NCI-H1930 (cell line): ENCODE data around the gene SH3RF3.

ENCODE experiments used
- DNase-seq, 2 experiments: peaks; one replicate each; lab custom pipeline; 2025; lab: John Stamatoyannopoulos, UW

SH3RF3 gene

GRCh38 chr2:109288544-109289368 lies 159.8 kb downstream of the SH3RF3 start:
- DNase-seq, result no peak

DNA sequence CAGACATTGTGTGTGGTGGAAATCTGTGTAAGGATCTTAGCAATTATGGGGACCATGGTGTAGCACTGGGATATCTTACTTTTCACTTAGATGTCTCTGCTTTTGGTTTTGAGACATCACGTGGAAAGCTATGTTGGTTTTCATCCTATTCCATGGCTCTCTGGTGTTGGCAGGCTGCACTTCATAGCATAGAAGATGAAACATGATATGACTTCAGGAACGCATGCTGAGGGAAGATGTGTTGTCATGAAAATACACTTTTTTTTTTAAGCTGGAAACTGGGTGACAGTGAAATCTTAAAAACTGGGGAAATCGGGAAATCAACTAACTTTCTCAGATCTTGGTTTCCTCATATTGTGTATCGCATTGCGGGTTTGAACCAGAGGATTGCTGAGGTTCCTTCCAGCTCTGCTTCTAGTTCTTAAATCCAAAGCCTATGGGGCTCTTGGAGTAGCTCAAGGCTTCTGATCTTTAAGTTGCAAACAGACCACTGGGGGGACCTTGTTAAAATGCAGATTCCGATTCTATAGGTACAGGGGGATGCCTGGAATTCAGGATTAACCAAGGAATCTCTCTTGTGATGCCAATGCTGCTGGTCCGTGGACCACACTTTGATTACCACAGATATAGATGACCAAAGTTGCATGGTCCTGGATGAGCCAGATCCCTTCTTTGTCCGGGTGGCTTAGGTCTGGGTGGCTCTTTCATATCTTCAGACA lies 160.7 kb downstream of the SH3RF3 start:
- DNase-seq, result no peak

DNA sequence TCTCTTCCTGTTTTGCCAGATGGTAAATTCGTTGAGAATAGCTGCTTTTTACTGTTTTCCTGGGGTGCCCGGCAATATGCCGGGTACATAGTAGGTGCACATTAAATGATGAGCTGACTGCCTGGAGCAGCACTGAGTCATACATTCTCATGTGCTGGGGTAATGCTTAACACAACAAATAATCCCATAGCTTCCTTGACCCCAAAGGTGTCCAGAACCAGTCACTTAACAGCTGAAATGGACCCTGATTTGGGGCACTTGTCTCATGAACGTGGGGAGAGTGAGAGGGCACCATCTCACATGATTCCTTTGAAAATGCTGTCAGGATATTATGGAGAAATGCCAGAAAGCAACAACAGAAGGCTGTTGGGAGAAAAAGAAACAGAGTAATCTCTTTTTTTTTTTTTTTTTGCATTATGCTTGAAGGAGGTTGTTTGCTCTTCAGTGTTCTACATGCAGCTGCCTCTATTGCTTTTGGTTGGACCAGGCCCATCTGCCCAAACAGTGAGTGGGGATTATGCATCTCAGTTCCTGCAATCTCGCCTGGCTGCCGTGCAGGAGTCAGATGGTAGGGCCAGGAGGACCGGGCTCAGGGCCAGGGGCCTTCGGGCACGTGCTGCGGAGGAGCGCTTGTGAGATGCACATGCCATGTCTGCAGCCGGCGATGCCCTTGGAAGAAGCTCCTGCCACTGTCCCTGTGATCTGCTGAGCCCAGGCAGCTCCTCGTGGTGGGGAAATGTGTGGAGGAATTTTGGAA lies 162.1 kb downstream of the SH3RF3 start:
- no peak for DNase-seq

GRCh38 chr2:109292386-109292785 lies 163.4 kb downstream of the SH3RF3 start:
- no peak for DNase-seq

GRCh38 chr2:109293663-109294062 lies 164.7 kb downstream of the SH3RF3 start:
- no peak for DNase-seq

DNA sequence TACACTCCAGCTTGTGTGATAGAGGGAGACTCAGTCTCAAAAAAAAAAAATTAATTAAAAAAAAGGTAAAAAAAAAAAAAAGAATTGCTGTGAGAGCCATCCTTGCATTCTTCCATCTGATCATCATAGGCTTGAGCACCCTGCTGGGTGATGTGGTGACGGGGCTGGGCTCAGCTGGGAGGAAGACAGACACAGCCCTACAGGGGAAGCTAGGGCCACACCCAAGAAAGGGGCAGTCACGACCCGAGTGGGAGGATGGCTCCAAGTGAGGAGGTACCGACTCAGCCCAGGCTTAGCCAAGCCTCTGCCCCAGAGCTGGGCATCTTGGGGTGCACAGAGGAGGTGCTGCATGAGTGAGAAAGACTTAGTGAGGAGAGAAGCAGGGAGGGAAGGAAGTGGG lies 165.5 kb downstream of the SH3RF3 start:
- DNase-seq, result no peak

- no peak for DNase-seq
Measured at GRCh38 chr2:109295070-109295780, 166.2 kb downstream of the SH3RF3 start.

DNA sequence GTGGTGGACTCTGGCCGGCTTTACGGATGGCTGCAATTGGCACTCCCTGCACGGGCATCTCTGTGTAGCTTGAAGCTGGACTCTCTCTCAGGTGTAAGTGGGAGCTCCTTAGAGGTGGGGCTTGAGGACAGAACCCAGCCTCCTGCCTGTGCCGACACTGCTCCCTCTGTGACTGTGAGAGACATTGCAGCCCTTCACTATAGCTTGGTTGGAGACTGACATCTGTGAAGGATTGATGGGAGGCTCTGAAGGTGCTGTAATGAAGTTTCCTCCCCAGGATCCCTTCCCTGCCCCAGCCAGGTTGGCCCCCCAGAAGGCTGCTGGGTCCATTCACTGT lies 166.7 kb downstream of the SH3RF3 start:
- no peak for DNase-seq

DNA sequence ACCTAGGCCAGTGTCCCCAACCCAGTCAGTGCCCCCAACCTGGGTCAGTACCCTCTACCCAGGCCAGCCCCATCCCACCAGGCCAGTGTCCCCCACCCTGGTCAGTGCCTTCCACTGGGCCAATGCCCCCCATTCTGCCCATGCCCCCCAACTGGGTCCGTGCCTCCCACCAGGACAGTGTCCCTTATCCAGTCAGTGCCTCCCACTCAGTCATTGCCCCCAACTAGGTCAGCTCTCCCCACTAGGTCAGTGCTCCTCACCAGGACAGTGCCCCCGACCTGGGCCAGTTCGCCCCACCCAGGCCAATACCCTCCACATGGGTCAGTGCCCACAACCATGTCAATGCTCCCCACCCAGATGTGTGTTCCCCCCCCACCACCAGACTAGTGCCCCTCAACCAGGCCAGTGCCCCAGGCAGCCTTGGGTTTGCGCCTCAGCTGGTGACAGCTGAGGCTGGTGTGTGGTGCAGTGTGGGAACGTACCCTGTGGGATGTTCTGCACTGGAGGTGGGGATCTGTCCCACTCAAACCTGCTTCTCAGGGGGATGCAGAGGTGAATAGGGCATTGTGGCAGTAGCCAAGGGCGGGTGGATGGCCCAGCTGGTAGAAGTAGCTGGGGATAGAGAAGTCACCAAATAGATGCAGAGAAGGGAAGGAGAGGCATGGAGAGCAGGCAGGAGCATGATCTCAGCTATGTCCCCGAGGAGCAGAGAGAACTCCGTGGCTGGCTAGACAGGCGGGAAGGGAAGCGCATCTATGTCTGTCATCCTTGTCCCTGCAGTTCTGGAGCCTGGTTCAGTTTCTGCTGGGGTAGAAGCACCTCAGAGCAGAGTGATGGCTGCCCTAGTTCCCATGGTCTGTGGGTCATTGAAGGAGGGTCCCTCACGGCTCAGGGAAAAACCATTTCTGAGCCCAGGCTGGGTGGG lies 168.8 kb downstream of the SH3RF3 start:
- DNase-seq, result no peak

DNA sequence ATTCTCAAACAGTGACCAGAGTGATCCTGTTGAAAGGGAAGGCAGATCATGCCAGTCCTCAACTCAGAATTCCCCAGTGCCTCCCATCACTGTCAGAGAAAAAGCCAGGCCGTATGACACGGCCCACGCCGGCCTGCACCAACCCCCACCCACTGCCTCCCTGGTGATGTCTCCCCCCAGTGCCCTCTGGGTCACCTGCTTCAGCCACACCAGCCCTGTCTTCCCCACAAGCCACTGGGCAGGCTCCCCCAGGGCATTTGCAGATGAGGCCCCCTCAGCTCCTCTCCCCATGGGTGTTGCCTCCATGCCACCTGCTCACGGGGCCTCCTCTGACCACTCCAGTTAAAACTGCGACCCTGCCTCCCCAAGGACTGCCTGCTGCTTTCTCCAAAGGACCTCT lies 169.8 kb downstream of the SH3RF3 start:
- no peak for DNase-seq

GRCh38 chr2:109299536-109299935 lies 170.5 kb downstream of the SH3RF3 start:
- no peak for DNase-seq

GRCh38 chr2:109300582-109300981 lies 171.6 kb downstream of the SH3RF3 start:
- DNase-seq, result no peak

- DNase-seq, result no peak
Measured at GRCh38 chr2:109301746-109302145, 172.7 kb downstream of the SH3RF3 start.

- no peak for DNase-seq
Measured at GRCh38 chr2:109302319-109302718, 173.3 kb downstream of the SH3RF3 start.

DNA sequence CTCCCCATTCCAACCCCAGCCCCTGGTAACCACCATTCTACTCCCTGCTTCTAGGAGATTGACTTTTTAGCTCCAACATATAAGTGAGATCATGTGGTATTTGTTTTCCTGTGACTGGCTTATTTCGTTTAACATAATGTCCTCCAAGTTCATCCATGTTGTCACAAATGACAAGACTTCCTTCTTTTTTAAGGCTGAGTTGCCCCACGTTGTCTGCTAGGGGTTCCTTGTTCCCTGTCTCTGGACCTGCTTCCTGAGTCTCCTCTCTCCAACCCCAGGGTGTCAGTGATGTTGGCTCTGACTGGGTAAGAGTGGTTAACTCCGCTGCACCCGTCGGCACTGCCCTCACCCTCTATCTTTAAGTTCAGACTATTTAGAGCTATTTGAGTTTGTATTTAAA lies 175.2 kb downstream of the SH3RF3 start:
- no peak for DNase-seq

GRCh38 chr2:109304731-109305470 lies 175.9 kb downstream of the SH3RF3 start:
- no peak for DNase-seq

GRCh38 chr2:109305490-109306167 lies 176.6 kb downstream of the SH3RF3 start:
- DNase-seq, result no peak

DNA sequence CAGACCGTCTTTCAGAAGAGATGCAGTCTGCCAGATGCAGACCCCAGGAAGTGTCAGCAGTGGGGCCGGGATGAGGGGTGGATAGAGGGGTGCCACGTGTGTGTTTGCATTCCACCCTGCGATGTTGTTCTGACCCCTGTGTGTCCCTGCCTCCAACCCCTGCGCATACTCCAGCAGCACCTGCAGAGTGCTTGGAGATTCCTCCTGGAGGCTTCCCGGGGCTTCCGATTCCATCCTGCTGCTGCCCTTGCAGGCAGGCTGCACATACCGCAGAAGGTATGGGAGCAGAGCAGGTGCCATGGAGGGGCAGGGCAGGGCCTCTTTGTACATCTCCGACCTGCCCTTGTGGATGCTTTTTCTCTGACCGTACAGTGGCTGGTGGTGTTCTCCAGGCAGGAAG lies 177.2 kb downstream of the SH3RF3 start:
- DNase-seq, result no peak

DNA sequence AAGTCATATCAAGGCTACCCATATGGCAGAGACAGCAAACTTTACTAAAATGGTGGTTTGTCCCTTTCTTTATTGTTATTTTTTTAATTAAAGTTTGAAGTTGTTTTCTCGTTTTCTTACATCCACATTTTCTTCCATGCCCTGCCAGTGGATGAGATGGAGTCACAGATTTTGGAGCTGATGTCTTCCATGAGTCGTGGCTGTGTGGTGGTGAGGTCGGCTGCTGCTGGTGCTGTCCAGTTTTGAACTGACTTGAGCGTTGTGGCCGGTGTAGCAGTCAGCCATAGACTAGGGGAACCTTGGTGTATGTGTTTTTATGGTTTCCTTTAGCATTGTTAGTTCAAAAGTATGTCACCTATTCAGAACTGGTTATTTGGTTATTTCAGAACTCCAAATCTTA lies 182.8 kb downstream of the SH3RF3 start:
- DNase-seq, result no peak

DNA sequence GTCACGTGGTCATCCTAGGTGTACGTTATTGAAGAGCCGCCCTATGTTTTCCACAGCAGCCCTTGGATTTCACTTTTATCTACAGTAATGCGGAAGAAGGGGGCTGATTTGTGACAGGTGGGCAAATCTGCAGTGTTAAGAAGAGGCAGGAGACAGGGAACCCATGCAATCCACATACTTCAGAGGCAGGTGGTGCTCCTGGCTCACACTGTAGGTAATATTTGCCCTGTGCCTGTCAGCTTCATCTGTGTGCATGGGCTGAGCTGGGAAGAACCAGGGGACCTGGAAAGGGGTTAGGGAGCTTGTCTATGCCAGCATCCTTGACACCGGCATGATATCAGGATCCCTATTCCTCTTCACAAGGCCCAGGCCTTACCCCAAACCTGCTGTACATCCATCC lies 183.9 kb downstream of the SH3RF3 start:
- DNase-seq, result no peak
